ENCODE results near the gene VPS37B. TPM values are rescaled to one million over a fixed set of nuclear protein-coding genes. Genes with fewer than 3 reads are reported as not detected.

The VPS37B gene
- total and polyA plus RNA-seq, 10 of the 15 experiments (the other 5 are each of a cell fraction or from before 2014, with no cell fraction given), result 0.66 to 68.6 (median 39.6) TPM

- Histone ChIP-seq H4K20me1 (ENCODE audit: control insufficient read depth, insufficient read depth) (no peaks in the 10 kb centered on the region; the same call in 1 of the 2 replicates), H3K4me3 (no peak overlapping the region), H3K27ac (ENCODE audit: control insufficient read depth, insufficient read depth) (no peak overlapping the region), H3K9ac (ENCODE audit: control insufficient read depth, insufficient read depth, low read length) (no peak overlapping the region), H3K79me2 (ENCODE audit: control insufficient read depth, insufficient read depth, low read length) (no peaks in the 10 kb centered on the region), H3K36me3 (ENCODE audit: control insufficient read depth in 2 of 2, insufficient read depth in 2 of 2, low read length in 1 of 2) (no peaks in the 10 kb centered on the region; a peak in 1 of 4 replicates), H2AFZ (ENCODE audit: control insufficient read depth, low read depth, low read length) (no peak overlapping the region), H3K27me3 (replicated peaks in 1 of 2; ENCODE audit: control insufficient read depth in 2 of 2, insufficient read depth in 2 of 2, low read length in 1 of 2) (peaks cover 2 to 3% of the 10 kb centered on the region in 2 experiments; a peak in 2 of 4 replicates), H3K4me2 (ENCODE audit: control insufficient read depth, insufficient read depth) (no peak overlapping the region), H3K4me1 (ENCODE audit: control insufficient read depth, insufficient read depth, low read length) (peaks cover 7% of the 10 kb centered on the region), H3K9me3 (replicated peaks; ENCODE audit: control insufficient read depth, insufficient read depth, low read length) (no peaks in the 10 kb centered on the region; the same call in 2 of the 3 replicates)
- CTCF ChIA-PET, result no interaction called here
- SMC1A ChIA-PET (ENCODE audit: uncharacterized antibody, unreplicated experiment), result no interaction called here
- 95% methylated on average over 5 of the region's 5 CpGs for WGBS (ENCODE audit: insufficient coverage, insufficient replicate concordance, low lambda C conversion rate, missing lambda C conversion rate)
- in situ Hi-C loops (cut with MboI), result no loop called here
- DNase-seq (ENCODE audit: low read depth, low spot score) (no peak), FAIRE-seq (no peak), ATAC-seq (no peak)
- TF ChIP-seq, protein P1, sequence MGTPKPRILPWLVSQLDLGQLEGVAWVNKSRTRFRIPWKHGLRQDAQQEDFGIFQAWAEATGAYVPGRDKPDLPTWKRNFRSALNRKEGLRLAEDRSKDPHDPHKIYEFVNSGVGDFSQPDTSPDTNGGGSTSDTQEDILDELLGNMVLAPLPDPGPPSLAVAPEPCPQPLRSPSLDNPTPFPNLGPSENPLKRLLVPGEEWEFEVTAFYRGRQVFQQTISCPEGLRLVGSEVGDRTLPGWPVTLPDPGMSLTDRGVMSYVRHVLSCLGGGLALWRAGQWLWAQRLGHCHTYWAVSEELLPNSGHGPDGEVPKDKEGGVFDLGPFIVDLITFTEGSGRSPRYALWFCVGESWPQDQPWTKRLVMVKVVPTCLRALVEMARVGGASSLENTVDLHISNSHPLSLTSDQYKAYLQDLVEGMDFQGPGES (IDR thresholded peaks at IDR 0.05), result no peak
- no peak for TF ChIP-seq MTA3 (IDR thresholded peaks at IDR 0.05; ENCODE audit: borderline replicate concordance, low read length)
- TF ChIP-seq ZNF687 (IDR thresholded peaks at IDR 0.05), result no peak
- TF ChIP-seq, protein P2, sequence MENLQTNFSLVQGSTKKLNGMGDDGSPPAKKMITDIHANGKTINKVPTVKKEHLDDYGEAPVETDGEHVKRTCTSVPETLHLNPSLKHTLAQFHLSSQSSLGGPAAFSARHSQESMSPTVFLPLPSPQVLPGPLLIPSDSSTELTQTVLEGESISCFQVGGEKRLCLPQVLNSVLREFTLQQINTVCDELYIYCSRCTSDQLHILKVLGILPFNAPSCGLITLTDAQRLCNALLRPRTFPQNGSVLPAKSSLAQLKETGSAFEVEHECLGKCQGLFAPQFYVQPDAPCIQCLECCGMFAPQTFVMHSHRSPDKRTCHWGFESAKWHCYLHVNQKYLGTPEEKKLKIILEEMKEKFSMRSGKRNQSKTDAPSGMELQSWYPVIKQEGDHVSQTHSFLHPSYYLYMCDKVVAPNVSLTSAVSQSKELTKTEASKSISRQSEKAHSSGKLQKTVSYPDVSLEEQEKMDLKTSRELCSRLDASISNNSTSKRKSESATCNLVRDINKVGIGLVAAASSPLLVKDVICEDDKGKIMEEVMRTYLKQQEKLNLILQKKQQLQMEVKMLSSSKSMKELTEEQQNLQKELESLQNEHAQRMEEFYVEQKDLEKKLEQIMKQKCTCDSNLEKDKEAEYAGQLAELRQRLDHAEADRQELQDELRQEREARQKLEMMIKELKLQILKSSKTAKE (IDR thresholded peaks at IDR 0.05; ENCODE audit: low read depth, poor library complexity, severe bottlenecking), result no peak
- no peak for TF ChIP-seq GATAD2B (conservative IDR thresholded peaks at IDR 0.05; ENCODE audit: low read depth)
- TF ChIP-seq MLLT1 (IDR thresholded peaks at IDR 0.05), result no peak
- TF ChIP-seq RUNX3 (IDR thresholded peaks at IDR 0.05; ENCODE audit: low read length), result no peak
- no peak for TF ChIP-seq NFXL1 (IDR thresholded peaks at IDR 0.05; ENCODE audit: borderline replicate concordance)
- TF ChIP-seq POLR2AphosphoS5 (IDR thresholded peaks at IDR 0.05; ENCODE audit: low read length), result no peak
- TF ChIP-seq ASH2L (IDR thresholded peaks at IDR 0.05; ENCODE audit: borderline replicate concordance, low read depth), result no peak
- no peak for TF ChIP-seq POLR2A (IDR thresholded peaks at IDR 0.05; ENCODE audit: low read depth, low read length)
- TF ChIP-seq HCFC1 (IDR thresholded peaks at IDR 0.05; ENCODE audit: low read length), result no peak
- no peak for TF ChIP-seq TCF12 (IDR thresholded peaks at IDR 0.05; ENCODE audit: low read depth, low read length)
- TF ChIP-seq SREBF2 (IDR thresholded peaks at IDR 0.05; ENCODE audit: low read length), result no peak
- TF ChIP-seq HDAC6 (IDR thresholded peaks at IDR 0.05; ENCODE audit: unreplicated experiment), result no peak
- no peak for TF ChIP-seq SUZ12 (IDR thresholded peaks at IDR 0.05; ENCODE audit: unreplicated experiment)
- TF ChIP-seq ZNF217 (IDR thresholded peaks at IDR 0.05), result no peak
- no peak for TF ChIP-seq NBN (IDR thresholded peaks at IDR 0.05)
- TF ChIP-seq ZNF384 (IDR thresholded peaks at IDR 0.05; ENCODE audit: borderline replicate concordance, low read depth, low read length), result no peak
- RAD21 ChIA-PET (ENCODE audit: unreplicated experiment), result no interaction called here
- intact Hi-C loops (cut with micrococcal nuclease; ENCODE audit: unreplicated experiment), result loop anchor here (5.0 kb wide), 1 partner anchor 47 kb away; no protein-coding TSS in a partner anchor
- POLR2A ChIA-PET, result no interaction called here
- BruUV-seq (replicated peaks), result no TSS peak
Measured at GRCh38 chr12:122838841-122839240, 57.1 kb downstream of the VPS37B start.

Measured in GM12878 (cell line).